Measurements from ENCODE around the gene CST9.
"Not testable (repeated sequence)": the region's sequence is repeated elsewhere in the genome, so short reads cannot be mapped to it uniquely, and the experiment has no call there.

Gene CST9

GRCh38 chr20:23637282-23638221 is 31.8 kb upstream of the CST9 start, which contains the start of gene CST3:
CST3 (minus strand) TSS chr20:23637955; CDS start chr20:23637862, 93 bp downstream.
- no peak for DNase-seq (ENCODE audit: low read depth)

- DNase-seq (ENCODE audit: low read depth), result no peak
These were observed 31.2 kb upstream of the CST9 start for GRCh38 chr20:23636908-23637281.

DNA sequence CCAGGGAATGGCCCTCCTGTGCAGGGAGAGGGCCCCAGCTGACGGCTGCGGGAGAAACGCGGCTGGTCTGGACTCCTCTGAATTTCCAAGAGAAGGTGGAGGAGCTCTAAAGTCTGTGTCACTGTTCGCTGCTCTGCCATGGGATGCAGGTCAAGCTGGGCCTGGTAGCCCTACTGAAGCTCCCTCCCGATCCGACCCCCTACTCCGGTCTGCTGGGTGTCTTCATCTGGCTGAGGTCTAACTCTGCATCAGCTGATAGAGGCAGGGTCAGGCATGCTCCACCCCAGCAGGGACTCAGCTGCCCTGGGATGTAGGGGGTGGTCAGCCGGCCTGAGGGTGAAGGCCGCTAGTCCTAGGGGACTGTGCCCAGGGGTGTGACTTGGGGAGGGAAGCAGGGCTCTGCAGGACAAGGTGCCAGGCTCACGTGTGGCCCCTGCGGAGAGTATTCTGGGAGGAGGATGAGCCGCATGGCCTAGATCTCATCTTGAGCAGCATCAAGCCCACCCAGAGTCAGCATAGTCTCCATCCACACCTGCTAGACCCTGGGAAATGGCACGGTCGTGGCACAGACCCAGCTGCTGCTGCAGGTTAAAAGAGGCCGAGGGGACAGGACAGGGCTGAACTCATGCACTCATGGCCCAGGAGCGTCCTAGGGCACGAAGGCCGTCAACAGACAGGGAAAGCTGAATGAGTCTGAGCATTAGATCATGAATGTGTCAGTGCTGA is 30.6 kb upstream of the CST9 start:
- DNase-seq (ENCODE audit: low read depth), result no peak

DNA sequence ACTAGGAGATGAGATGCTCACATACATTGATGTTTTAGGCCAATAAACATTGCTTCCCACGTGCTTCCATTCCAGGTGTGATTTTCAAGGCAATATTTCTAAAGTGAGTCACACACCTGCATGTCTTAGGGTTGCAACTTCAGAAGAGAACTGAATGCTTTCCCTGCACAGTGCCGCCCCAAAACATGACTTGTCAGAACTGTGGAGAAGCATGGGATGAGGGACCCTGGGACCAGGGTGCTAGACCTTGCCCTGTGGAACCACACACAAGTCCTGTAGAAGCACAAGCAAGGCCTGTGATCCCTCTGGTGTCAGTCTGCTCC is 30.0 kb upstream of the CST9 start:
- DNase-seq (ENCODE audit: low read depth), result not testable (repeated sequence)

GRCh38 chr20:23634985-23635767 is 29.5 kb upstream of the CST9 start:
- DNase-seq (ENCODE audit: low read depth), result no peak

- no peak for DNase-seq (ENCODE audit: low read depth)
These were observed 28.5 kb upstream of the CST9 start for GRCh38 chr20:23634044-23634801.

GRCh38 chr20:23632711-23633573 is 27.2 kb upstream of the CST9 start:
- no peak for DNase-seq (ENCODE audit: low read depth)

GRCh38 chr20:23631981-23632710 is 26.4 kb upstream of the CST9 start:
- DNase-seq (ENCODE audit: low read depth), result no peak

DNA sequence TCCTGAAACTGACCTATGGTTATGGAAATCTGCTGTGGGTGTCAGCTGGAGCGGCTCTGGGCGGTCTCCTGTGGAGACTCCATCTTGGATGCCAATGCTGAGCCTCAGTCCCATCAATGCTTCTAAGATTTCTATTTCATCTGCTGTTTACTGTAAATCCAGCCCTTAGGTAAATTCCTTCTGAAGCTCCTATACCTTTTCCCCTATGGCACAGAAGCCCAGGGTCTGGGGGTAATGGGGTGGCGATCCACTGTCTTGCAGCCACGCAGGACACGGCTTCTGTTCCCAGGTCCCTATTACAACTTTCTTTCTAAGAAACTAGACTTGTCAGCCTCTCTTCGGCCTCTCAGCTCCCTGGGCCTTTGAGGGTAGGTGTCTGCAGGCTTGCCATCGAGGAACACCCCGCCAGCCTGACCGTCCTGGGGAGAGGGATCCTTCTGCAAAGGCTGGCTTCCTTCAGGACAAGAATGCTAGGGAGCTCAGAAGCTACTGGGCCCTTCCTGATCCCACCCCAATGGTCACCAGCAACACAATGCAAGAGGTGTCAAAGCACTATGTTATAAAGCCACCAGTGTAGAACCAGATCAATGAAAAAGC is 25.6 kb upstream of the CST9 start:
- DNase-seq (ENCODE audit: low read depth), result no peak

- DNase-seq (ENCODE audit: low read depth), result no peak
These were observed 24.7 kb upstream of the CST9 start for GRCh38 chr20:23630392-23630849.

DNA sequence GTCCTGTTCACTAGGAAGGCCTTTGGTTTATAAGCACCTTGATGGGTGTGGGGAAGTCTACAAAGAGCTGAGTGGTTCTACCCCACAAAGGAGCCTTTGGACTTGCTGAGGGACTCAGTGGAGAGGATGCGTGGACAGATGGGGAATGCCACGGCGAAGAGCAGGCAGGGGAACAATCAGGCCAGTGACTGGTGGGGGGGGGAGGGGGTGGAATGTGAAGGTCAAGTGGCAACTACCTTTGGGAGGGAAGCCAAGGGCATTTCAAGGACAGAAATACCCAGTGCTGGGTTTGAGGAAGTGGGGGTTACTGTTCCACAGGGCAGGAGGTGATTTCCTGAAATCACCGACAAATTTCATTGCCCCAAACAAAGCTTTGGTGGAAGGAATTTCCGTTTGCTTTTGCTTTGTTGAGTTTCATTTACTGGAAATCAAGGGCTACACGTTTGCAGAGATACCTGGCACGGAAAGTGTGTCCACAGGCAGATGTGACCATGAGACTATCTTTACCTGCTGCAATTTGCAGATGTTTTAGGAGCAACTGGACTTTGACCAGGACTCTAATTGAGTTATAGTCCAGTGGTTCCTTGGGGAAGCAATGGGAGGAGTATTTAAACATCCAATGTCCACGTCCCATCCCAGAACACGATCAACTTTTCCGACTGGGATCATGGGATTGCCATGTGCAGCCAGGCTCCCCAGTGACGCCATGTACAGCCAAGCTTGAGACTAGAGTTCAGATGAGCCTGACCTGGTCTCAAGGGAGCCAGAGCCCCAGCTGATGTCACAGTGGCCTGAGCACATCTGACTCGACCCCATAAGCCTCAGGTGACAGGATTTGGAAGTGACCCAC is 24.1 kb upstream of the CST9 start:
- no peak for DNase-seq (ENCODE audit: low read depth)

GRCh38 chr20:23629017-23629541 is 23.4 kb upstream of the CST9 start:
- DNase-seq (ENCODE audit: low read depth), result no peak

DNA sequence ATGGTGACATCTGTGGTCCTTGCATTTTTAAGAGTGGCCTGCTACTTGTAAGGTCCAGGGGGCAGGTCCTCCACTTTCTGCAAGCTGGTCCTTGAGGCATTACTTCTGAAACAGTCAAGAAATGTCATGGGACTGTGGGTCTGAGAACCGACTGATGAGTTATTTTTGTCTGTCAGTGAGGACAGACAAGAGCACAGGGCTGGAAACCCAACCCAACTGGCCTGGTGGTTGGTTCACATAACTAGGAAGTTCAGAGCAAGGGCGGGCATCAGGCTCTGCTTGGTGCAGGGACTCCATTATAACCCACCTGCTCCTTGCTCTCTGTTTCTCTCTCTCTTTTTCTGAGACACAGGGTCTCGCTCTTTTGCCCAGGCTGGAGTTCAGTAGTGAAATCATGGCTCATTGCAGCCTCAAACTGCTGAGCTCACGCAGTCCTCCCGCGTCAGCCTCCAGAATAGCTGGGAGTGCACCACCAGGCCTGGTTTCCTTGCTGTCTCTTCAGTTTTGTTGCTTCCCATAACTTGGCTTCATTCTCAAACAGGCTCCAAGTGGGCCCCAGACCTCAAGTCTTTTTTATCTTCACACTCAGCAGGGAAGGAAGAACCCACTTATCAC is 22.8 kb upstream of the CST9 start:
- DNase-seq (ENCODE audit: low read depth), result no peak

DNA sequence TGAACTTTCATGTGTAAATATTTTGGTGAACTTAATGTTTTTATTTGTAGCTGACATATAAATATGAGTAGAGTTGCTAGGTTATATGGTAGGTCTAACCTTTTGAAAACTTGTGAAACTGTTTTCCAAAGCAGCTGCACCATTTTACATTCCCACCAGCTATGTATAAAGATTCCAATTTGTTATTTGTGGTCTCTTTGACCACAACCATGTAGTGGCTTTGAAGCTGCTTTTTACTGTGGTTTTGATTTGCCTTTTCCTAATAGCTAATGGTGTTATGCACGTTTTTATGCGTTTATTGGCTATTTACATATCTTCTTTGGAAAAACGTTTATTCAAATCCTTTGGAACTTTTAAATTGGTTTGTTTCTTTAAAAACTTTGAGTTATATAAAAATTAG is 21.8 kb upstream of the CST9 start:
- no peak for DNase-seq (ENCODE audit: low read depth)

DNA sequence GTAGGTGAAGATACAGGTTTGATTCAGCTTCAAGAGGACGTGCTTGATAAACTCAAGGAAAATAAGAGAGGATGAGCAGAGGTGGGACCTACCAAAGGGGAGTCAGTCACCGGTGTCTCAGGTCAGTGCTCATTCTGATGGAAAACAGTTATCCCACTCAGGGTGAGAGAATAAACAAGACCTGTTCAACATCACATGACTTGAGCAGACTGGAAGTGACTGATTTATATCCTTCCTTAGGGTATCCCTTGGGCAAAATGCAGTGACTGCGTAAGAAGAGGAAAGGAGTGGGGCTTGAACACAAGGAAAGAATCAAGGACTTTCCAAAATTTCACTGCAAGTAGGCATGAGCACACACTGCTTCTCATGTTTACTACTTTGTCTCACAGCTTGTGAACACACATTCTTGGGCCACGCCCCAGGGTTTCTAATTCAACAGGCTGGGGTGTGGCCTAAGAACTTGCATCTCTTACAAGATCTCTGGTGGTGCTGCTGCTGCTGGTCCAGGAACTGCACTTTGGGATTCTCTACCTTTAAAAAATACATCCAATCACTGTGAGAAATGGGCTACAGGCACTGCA is 20.4 kb upstream of the CST9 start:
- no peak for DNase-seq (ENCODE audit: low read depth)

GRCh38 chr20:23625236-23625964 is 19.7 kb upstream of the CST9 start:
- DNase-seq (ENCODE audit: low read depth), result no peak

GRCh38 chr20:23624324-23624691 is 18.6 kb upstream of the CST9 start:
- DNase-seq (ENCODE audit: low read depth), result no peak
